ENCODE results near the gene SMIM41.
A peak's percentile ranks its signal among the peaks of the same experiment; 100 is the strongest.

The SMIM41 gene

GRCh38 chr12:52079576-52080402, at the start of gene SMIM41:
Gene SMIM41 (plus strand): TSS chr12:52079704. CDS start chr12:52079780, 76 bp downstream.
- DNase-seq (ENCODE audit: low read depth): no peak

DNA sequence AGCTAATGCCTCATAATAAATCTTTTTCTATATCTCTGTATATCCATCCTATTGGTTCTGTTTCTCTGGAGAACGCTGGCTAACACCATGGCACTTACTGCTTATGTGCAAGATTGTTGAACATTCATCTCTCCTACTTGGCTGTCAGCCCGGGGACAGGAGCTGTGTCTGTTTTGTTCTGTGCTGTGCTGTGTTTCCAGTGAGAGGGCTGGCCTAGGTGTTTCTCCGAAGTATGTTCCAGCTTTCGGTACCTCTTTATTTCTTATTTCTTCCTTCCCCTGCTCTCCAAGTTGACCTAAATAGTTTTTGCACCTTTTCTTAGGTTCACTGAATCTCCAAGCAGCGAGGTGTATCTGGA, 47.1 kb upstream of the SMIM41 start:
- peak; percentile 33 for DNase-seq (ENCODE audit: low read depth)

GRCh38 chr12:52032804-52033445, 46.6 kb upstream of the SMIM41 start:
- DNase-seq (ENCODE audit: low read depth): peak; percentile 97

DNA sequence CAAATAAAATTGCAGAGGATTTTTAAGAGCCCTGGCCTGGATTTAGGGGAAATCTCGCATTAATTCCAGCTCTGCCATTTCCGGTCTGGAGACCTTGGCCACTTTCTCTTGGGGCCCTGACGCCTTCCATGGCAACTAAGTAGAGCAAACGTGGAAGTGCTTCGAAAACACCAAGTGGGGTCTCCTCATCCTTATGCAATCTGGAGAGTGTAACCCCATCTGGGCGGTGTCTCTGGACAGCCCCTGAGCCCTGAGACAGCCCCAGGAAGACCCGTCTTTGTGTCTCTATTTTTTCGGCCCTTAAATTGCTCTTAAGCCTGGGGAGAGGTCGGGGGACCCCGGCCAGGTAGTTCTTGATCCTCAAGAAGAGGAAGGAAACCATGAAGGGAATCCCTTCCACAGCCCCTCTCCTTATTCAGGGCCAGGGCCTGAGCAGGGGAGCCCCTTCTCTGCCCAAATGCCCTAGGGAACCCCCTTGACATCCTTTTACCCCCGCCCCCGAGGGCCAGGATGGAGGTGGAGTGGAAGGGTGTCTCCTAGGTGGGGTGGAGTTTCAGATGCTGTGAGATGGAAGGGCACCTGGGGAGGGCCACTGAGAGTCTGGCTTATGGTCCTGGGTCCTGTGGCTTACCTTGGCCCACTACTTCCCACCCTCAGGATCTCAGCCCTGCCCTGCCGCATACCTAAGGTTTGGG, 45.9 kb upstream of the SMIM41 start:
- DNase-seq (ENCODE audit: low read depth): no peak

DNA sequence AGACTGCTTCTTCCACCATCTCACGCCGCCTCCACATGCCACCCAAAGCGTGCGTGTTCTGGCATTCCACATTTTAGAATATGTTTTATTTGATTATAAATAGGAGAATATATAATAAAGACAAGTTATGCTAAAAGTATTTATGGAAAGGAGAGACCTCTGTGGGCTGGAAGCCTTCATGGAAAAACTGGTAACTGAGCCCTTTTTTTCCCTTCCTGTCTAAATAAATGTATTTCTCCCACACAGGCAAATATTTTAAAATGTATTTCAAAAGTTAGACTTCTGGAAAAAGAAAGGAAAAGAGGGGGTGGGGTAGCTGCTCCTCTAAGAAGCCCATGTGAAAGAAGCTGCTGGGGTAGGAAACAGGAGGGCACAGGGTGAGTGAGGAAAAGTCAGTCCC, 44.3 kb upstream of the SMIM41 start:
- no peak for DNase-seq (ENCODE audit: low read depth)

DNA sequence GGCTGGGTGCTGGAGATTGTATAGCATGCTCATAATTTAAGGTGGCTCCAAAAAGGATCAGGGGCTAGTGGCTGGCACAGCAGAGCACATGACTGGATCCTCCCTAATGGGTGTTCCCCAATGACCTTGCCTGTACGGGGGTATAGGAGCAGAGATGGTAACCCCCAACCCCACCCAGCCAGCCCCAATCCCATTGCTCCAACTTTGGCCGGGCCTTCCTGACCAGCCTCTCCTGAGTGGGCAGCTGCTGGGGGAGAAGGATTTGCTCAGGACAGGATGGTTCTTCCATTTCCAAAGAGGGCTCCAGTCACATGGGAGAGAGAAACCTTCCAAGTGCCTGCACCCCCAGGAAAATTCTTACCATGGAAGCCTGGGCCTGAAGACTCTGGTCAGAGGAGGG, 43.6 kb upstream of the SMIM41 start:
- no peak for DNase-seq (ENCODE audit: low read depth)

GRCh38 chr12:52036587-52037171, 42.8 kb upstream of the SMIM41 start:
- peak; percentile 83 for DNase-seq (ENCODE audit: low read depth)

DNA sequence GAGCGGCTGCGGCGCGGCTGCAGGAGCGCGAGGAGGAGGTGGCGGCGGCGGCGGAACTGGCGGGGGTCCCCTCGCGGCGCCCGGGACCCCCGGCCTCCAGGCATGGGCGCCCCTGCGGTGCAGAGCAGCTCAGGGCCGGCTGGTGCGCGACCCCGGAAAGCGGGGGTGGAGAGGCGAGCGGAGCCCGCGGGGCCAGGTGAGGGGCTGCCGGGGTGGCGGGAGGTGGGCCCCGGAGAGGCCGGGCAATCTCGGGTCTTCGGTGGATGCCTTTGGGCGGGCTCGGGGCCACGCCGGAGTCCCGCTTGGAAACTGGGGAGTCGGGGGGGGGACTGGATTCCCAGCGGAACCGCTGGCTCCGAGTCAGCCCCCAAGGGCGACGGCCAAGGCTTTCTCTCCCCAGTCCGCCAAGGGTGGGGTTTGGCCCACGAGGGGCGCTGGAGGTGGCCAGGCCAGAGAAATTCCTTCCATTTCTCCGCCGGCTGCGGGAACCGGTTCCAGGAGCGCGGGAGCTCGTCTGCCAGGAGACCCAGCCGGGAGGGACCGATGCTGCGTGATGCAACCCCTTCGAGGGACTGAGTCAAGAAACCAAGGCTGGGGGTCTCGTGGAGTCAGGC, 42.1 kb upstream of the SMIM41 start:
- DNase-seq (ENCODE audit: low read depth): peak; percentile 67

- peak; percentile 50 for DNase-seq (ENCODE audit: low read depth)
Measured at GRCh38 chr12:52038447-52038846, 41.1 kb upstream of the SMIM41 start.

DNA sequence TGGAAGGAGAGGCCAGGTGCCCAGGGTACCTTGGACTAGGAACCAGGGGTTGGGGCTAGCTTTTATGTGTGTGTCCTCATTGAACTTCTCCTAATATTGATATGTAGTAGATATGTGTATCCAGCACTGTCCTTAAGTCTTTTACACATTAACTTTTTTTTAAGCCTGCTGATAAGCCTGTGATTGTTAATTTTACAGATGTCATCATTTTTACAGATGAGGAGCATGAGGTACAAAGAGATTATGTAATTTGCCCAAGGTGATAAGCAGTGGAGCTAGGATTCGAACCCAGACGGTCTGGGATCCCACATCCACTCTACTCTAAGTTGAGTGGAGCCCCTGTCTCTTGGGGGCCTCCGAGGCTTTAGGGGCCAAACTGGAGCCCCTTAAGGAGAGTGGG, 38.5 kb upstream of the SMIM41 start:
- no peak for DNase-seq (ENCODE audit: low read depth)

DNA sequence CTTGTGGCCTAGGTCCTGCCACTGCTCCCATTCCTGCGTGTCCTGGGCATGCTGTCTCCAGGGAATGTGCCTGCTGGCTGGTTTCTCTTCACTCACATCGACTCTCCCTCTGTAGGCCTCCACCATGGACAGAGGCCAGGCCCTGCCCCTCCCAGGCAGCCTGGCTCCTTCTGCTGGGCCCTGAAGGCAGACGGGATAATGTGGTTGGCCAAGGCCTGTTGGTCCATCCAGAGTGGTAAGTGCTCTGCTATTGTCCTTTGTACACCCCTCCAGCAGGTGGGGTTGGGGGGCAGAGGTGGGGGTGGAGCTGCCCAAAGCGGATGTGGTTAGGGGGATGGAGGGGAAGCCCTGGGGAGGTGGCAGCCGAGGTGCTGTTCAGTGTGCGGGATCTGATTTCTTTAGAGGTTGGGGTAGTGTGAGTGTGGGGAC, 37.8 kb upstream of the SMIM41 start:
- no peak for DNase-seq (ENCODE audit: low read depth)

DNA sequence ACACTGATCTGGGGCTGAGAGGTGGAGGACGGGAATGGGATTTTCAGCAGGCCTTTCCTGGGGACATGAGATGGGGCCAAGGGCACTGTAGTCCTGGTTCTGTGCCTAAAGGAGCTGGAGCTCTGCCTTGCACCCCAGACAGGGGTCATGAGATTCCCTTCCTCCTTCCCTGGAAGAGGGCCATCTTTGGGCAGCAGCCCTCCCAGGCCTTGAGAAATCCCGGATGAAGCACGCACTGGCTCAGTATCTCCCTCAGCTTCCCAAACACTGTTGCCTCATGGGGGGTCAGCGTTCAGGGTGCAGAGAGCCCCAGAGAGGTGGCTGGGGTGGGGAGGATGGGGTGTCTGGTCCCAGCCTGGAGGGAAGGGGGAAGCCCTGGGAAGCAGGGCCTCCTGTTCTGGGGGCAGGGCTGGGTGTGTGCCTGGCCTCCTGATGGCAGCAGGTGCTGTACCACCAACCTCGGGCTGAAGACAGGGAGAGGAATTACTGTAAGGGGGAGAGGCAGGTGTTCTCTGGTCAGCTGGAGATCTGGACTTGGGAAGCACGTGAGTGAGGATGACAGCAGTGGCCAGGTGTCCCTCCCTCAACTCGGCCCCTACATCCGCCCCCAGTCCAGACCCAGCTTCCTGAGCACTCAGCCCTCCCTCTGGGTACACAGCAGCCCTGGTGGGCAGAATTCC, 36.7 kb upstream of the SMIM41 start:
- DNase-seq (ENCODE audit: low read depth): no peak

DNA sequence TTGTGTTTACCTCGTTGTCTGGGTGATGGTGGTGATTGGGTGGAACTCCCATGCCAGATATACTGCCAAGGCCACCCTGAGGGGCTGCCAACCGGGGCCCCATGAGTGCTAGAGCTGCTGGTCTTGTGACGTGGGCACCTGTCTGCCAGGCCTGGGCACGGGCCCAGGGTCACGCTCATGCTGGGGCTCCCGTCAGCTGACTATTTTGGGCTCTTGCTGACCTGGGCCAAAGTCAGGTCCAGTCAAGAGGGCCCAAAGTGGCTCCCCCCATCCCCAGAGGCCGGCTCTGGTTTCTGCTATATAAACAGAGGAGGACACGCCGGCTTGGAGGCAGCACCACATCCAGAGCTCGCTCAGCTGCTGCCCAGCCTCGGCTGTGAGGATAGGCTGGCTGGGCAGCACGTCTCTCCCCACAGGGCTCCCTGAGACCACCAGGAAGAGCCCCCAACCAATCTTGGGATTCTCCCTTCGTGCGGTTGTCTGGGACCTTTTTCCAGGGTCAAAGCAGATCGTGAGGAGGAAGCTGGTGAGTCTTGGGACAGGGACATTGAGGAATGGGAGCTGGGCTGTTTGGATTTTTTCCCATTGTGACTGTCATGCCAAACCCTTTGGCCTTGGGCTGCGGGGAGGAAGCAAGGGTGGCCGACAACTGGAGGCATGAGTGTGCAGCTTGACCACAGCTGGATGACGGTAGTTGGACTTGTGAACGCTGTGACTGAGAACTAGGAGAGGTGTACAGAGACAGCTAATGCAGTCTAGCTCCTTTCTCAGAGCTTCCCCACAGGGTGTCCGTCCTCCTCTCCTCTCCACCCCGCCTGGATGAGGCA, 35.9 kb upstream of the SMIM41 start:
- no peak for DNase-seq (ENCODE audit: low read depth)

DNA sequence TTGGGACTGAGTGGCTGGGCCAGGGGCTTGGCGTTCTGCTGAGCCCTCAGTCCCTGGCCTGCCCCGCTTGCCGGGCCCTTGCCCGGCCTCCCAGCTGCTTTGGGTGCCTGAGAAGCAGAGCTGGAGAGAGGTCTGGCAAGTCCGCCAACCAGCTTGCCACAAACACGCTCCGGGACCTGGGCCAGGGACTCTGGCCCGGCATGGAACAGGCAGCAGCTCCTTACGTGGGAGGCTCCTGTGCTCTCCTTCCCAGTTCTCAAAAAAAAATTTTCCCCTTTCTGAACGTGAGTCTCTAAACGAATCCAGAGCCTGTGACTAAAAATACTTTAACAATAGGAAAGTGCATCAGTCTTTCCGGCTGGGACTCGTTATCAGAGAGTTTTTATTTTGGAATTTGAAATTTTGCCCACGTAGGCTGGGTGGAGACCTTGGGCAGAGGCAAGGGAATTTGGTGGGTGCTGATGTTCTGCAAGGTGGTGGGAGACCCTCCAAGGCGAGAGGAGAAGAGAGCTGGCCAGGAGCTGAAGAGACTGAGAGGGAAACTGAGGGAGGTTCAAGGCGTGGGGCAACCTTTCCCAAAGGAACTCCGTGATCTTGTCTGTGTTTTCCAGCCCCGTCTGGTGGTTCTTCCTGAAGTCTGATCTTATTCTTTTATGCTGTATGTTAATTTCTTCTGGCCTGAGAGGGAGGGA, 35.1 kb upstream of the SMIM41 start:
- no peak for DNase-seq (ENCODE audit: low read depth)

- DNase-seq (ENCODE audit: low read depth): no peak
Measured at GRCh38 chr12:52045794-52046199, 33.7 kb upstream of the SMIM41 start.

- no peak for DNase-seq (ENCODE audit: low read depth)
Measured at GRCh38 chr12:52046859-52047258, 32.6 kb upstream of the SMIM41 start.

GRCh38 chr12:52049286-52049685, 30.2 kb upstream of the SMIM41 start:
- no peak for DNase-seq (ENCODE audit: low read depth)

DNA sequence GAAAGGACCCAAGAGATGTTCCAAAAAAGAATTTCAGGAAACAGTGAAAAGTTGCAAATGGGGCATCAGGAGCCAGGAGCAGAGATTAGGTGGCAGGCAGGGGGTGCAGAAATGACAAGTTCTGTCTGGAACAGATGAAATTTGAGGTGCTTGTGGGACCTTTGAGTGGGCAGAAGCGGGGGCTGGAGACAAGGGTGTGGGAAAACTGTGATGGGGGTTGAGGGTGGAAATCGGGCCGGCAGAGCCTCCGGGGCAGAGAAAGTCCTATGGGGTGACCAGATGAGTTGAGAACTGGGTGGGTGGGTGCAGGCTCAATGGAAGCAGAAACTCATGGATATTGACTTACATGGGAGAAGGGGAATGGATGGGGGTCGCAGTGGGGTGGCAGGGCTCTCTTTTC, 29.8 kb upstream of the SMIM41 start:
- DNase-seq (ENCODE audit: low read depth): no peak

GRCh38 chr12:52050116-52050757, 29.3 kb upstream of the SMIM41 start:
- DNase-seq (ENCODE audit: low read depth): no peak
